ENCODE measurements around the gene PTPRD. TPM values are rescaled to one million over a fixed set of nuclear protein-coding genes. Genes with fewer than 3 reads are reported as not detected.

The PTPRD gene
- total and polyA plus RNA-seq, 9 donors, result 45.2 to 104 (median 80.0) TPM

DNA sequence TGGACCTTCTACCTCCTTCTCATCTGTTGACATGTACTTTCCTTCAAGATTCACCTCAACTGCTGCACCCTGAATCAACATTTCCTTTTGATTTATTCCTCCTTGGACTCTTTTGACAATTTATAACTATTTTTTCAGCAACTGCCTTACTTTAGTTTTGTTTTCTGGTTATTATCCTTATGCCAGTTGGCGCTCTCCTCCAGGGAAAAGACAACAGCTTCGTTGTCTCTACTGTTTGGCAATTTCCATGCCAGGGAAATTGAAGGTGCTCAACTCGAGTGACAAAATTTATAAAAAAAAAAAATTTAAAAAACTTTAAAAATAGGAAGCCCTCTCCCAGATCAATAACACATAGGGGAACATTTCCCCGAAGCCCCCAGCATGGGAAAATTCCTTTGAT lies 2264.0 kb downstream of the PTPRD start:
- no peaks in the 10 kb centered on the region for H3K36me3 ChIP-seq (ENCODE audit: control insufficient read depth, insufficient read depth, low read length)
- no peaks in the 10 kb centered on the region for H3K4me1 ChIP-seq (ENCODE audit: control insufficient read depth, insufficient read depth, low read length)
- H3K27ac ChIP-seq (ENCODE audit: low read length), result no peak overlapping the region
- no peaks in the 10 kb centered on the region for H3K9me3 ChIP-seq (replicated peaks; ENCODE audit: control insufficient read depth, low read depth, low read length)
- H3K27me3 ChIP-seq (ENCODE audit: control insufficient read depth, insufficient read depth, low read length), result no peaks in the 10 kb centered on the region
- no peak for DNase-seq
- no CpG with 5 or more reads among the region's 4 CpGs for WGBS (ENCODE audit: insufficient coverage)
- H3K4me3 ChIP-seq (ENCODE audit: low read length), result no peak overlapping the region

DNA sequence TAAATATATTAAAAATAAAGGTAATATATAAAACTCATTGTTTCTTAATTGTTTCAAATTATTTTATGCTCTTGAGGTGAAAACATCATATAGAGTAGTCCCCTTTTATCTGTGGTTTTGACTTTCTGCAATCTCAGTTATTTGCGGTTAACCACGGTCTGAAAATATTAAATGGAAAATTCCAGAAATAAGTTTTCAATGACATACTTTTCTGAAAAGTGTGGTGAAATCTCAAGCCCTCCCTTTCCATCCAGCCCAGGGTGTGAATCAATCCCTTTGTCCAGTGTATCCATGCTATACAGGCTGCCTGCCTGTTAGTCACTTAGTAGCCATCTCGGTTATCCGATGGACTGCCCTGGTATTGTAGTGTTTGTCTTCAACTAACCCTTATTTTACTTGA lies 2266.5 kb downstream of the PTPRD start:
- H3K9me3 ChIP-seq (replicated peaks; ENCODE audit: control insufficient read depth, low read depth, low read length), result no peaks in the 10 kb centered on the region
- H3K4me3 ChIP-seq (ENCODE audit: low read length), result no peak overlapping the region
- no peak for DNase-seq
- H3K27me3 ChIP-seq (ENCODE audit: control insufficient read depth, insufficient read depth, low read length), result no peaks in the 10 kb centered on the region
- H3K36me3 ChIP-seq (ENCODE audit: control insufficient read depth, insufficient read depth, low read length), result no peaks in the 10 kb centered on the region
- WGBS (ENCODE audit: insufficient coverage), result 100% methylated on average over 2 of the region's 4 CpGs
- no peak overlapping the region for H3K27ac ChIP-seq (ENCODE audit: low read length)
- no peaks in the 10 kb centered on the region for H3K4me1 ChIP-seq (ENCODE audit: control insufficient read depth, insufficient read depth, low read length)

- no peak overlapping the region for H3K27ac ChIP-seq (ENCODE audit: low read length)
- DNase-seq, result peak; percentile 70
- whole genome bisulfite sequencing (ENCODE audit: insufficient coverage), result 50% methylated on average over 1 of the region's 5 CpGs
- peaks cover 6% of the 10 kb centered on the region for H3K36me3 ChIP-seq (ENCODE audit: control insufficient read depth, insufficient read depth, low read length)
- H3K4me1 ChIP-seq (ENCODE audit: control insufficient read depth, insufficient read depth, low read length), result no peaks in the 10 kb centered on the region
- H3K9me3 ChIP-seq (replicated peaks; ENCODE audit: control insufficient read depth, low read depth, low read length), result no peaks in the 10 kb centered on the region
- no peak overlapping the region for H3K4me3 ChIP-seq (ENCODE audit: low read length)
- no peaks in the 10 kb centered on the region for H3K27me3 ChIP-seq (ENCODE audit: control insufficient read depth, insufficient read depth, low read length)
These were observed 2273.9 kb downstream of the PTPRD start for GRCh38 chr9:8338767-8339510.

DNA sequence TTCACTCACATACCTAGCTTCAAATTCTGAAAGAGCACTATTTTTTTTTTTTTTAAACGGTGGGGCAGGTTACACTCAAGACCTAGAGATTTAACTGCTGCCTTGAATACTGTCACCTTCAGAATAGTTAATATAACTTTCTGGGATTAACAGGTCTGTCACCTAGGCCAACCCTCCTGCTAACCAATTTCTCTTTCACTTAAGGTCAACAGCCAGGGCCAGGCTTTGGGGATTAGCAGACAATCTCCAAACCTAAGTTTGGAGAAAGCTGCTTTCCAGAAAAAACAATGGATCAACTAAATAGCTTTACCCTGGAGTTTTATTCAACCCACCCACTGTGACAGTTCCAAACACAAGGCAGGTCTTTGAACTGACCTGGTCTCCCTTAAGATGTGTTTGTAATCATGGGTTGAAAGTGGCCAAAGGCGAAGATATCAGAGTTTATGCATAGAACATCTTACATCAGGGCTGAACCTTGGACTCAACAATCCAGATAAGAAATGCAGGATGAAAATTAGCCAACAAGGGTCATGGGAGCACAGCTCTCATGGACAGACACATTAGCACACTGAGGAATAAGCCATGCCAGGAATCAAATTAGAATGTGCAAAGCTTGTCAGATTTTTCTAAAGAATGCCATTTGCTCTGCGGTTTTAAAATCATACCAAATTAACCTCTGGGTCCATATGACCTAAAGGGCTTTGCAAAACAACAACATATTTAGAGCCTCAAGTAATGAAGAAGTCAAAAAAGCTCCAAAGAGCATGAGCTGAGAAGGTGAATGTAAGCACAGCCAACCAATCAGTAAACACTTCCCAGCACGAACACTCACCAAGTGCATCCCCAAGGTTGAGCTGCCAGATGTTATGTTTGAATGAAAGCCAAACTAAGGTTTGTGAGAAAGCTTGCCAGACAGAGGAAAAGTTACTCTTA lies 2274.7 kb downstream of the PTPRD start:
- DNase-seq, result peak; percentile 90
- no peak overlapping the region for H3K4me3 ChIP-seq (ENCODE audit: low read length)
- no CpG with 5 or more reads among the region's 4 CpGs for WGBS (ENCODE audit: insufficient coverage)
- H3K36me3 ChIP-seq (ENCODE audit: control insufficient read depth, insufficient read depth, low read length), result peaks cover 6% of the 10 kb centered on the region
- no peaks in the 10 kb centered on the region for H3K4me1 ChIP-seq (ENCODE audit: control insufficient read depth, insufficient read depth, low read length)
- H3K27me3 ChIP-seq (ENCODE audit: control insufficient read depth, insufficient read depth, low read length), result no peaks in the 10 kb centered on the region
- no peak overlapping the region for H3K27ac ChIP-seq (ENCODE audit: low read length)
- no peaks in the 10 kb centered on the region for H3K9me3 ChIP-seq (replicated peaks; ENCODE audit: control insufficient read depth, low read depth, low read length)

DNA sequence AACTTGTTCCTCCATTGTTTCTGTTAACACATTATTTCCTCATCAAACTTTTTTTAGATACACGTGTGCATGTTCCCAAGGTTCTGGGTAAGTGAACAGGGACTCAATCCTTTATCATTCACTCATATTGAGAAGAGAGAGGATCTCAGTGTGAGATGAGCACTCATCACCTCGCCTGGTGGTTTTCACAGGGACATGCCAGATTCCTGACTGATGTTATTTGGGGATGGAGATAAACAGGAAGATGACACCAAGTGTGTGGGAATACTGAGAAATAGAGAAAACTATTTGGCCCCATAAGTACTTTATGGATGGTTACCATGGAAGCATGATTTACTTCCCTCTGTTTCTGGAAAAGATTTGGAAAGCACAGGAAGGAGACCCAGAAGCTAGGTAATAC lies 2279.9 kb downstream of the PTPRD start:
- H3K27me3 ChIP-seq (ENCODE audit: control insufficient read depth, insufficient read depth, low read length), result no peaks in the 10 kb centered on the region
- WGBS (ENCODE audit: insufficient coverage), result no CpG with 5 or more reads among the region's 2 CpGs
- no peak for DNase-seq
- H3K4me1 ChIP-seq (ENCODE audit: control insufficient read depth, insufficient read depth, low read length), result no peaks in the 10 kb centered on the region
- peaks cover 14% of the 10 kb centered on the region for H3K36me3 ChIP-seq (ENCODE audit: control insufficient read depth, insufficient read depth, low read length)
- no peaks in the 10 kb centered on the region for H3K9me3 ChIP-seq (replicated peaks; ENCODE audit: control insufficient read depth, low read depth, low read length)
- no peak overlapping the region for H3K4me3 ChIP-seq (ENCODE audit: low read length)
- no peak overlapping the region for H3K27ac ChIP-seq (ENCODE audit: low read length)

- H3K4me3 ChIP-seq (ENCODE audit: low read length), result no peak overlapping the region
- H3K36me3 ChIP-seq (ENCODE audit: control insufficient read depth, insufficient read depth, low read length), result peaks cover 12% of the 10 kb centered on the region
- H3K4me1 ChIP-seq (ENCODE audit: control insufficient read depth, insufficient read depth, low read length), result no peaks in the 10 kb centered on the region
- H3K27ac ChIP-seq (ENCODE audit: low read length), result no peak overlapping the region
- no peak for DNase-seq
- no peaks in the 10 kb centered on the region for H3K27me3 ChIP-seq (ENCODE audit: control insufficient read depth, insufficient read depth, low read length)
- WGBS (ENCODE audit: insufficient coverage), result no CpG with 5 or more reads among the region's 2 CpGs
- no peaks in the 10 kb centered on the region for H3K9me3 ChIP-seq (replicated peaks; ENCODE audit: control insufficient read depth, low read depth, low read length)
These were observed 2280.5 kb downstream of the PTPRD start for GRCh38 chr9:8332331-8332650.

- H3K27ac ChIP-seq (ENCODE audit: low read length), result no peak overlapping the region
- peak; percentile 13 for DNase-seq
- no peak overlapping the region for H3K4me3 ChIP-seq (ENCODE audit: low read length)
- no peaks in the 10 kb centered on the region for H3K9me3 ChIP-seq (replicated peaks; ENCODE audit: control insufficient read depth, low read depth, low read length)
- peaks cover 12% of the 10 kb centered on the region for H3K36me3 ChIP-seq (ENCODE audit: control insufficient read depth, insufficient read depth, low read length)
- H3K27me3 ChIP-seq (ENCODE audit: control insufficient read depth, insufficient read depth, low read length), result no peaks in the 10 kb centered on the region
- 68% methylated on average over 5 of the region's 15 CpGs for WGBS (ENCODE audit: insufficient coverage)
- no peaks in the 10 kb centered on the region for H3K4me1 ChIP-seq (ENCODE audit: control insufficient read depth, insufficient read depth, low read length)
These were observed 2281.1 kb downstream of the PTPRD start for GRCh38 chr9:8331507-8332330.

- H3K36me3 ChIP-seq (ENCODE audit: control insufficient read depth, insufficient read depth, low read length), result peaks cover 12% of the 10 kb centered on the region
- DNase-seq, result no peak
- 78% methylated on average over 8 of the region's 13 CpGs for WGBS (ENCODE audit: insufficient coverage)
- no peaks in the 10 kb centered on the region for H3K4me1 ChIP-seq (ENCODE audit: control insufficient read depth, insufficient read depth, low read length)
- H3K27ac ChIP-seq (ENCODE audit: low read length), result no peak overlapping the region
- no peak overlapping the region for H3K4me3 ChIP-seq (ENCODE audit: low read length)
- no peaks in the 10 kb centered on the region for H3K27me3 ChIP-seq (ENCODE audit: control insufficient read depth, insufficient read depth, low read length)
- no peaks in the 10 kb centered on the region for H3K9me3 ChIP-seq (replicated peaks; ENCODE audit: control insufficient read depth, low read depth, low read length)
These were observed 2283.1 kb downstream of the PTPRD start for GRCh38 chr9:8329561-8330283.

GRCh38 chr9:8315211-8315610 lies 2297.6 kb downstream of the PTPRD start:
- Histone ChIP-seq H3K9me3 (replicated peaks; ENCODE audit: control insufficient read depth, low read depth, low read length) (no peaks in the 10 kb centered on the region), H3K4me3 (ENCODE audit: low read length) (no peak overlapping the region), H3K36me3 (ENCODE audit: control insufficient read depth, insufficient read depth, low read length) (no peaks in the 10 kb centered on the region), H3K27me3 (ENCODE audit: control insufficient read depth, insufficient read depth, low read length) (no peaks in the 10 kb centered on the region), H3K27ac (ENCODE audit: low read length) (no peak overlapping the region), H3K4me1 (ENCODE audit: control insufficient read depth, insufficient read depth, low read length) (no peaks in the 10 kb centered on the region)
- DNase-seq, result no peak
- WGBS (ENCODE audit: insufficient coverage), result 100% methylated on average over 1 of the region's 5 CpGs
